OCI-LY3 (cell line): ENCODE results near the gene PTPRJ.
A peak's percentile ranks its signal among the peaks of the same experiment; 100 is the strongest.

ENCODE experiments used
- H2AFZ ChIP-seq: fragments of 200-600, 300-600 bp; shearing (Covaris generic); 2 replicates; pipeline ENCODE4 v1.6.0; 2014; ENCODE audit warnings: antibody characterized with exemption, low read depth, low read length
- H3K27ac ChIP-seq: fragments of 200-600, 300-600 bp; sonication (generic); 2 replicates; pipeline ENCODE4 v1.5.1; 2014; ENCODE audit warnings: mild to moderate bottlenecking, low read length, moderate library complexity, mixed read lengths
- H3K27me3 ChIP-seq: fragments of 200-600, 300-600 bp; sonication (generic); 2 replicates; pipeline ENCODE4 v1.6.1; 2014; ENCODE audit warnings: low read depth, low read length, mixed read lengths
- H3K36me3 ChIP-seq: fragments of 200-600, 300-600 bp; sonication (generic); replicated peaks from 2 replicates; pipeline ENCODE3; 2014; ENCODE audit warnings: low read depth, low read length, mixed read lengths
- H3K4me1 ChIP-seq: fragments of 300-600, 200-600 bp; sonication (generic); 2 replicates; pipeline ENCODE4 v1.6.1; 2014; ENCODE audit warnings: low read length, mixed read lengths
- H3K4me2 ChIP-seq: fragments of 200-600, 300-600 bp; sonication (generic); 2 replicates; pipeline ENCODE4 v1.6.1; 2014; ENCODE audit warnings: low read length, mixed read lengths
- H3K4me3 ChIP-seq: fragments of 300-600, 200-600 bp; sonication (generic); 2 replicates; pipeline ENCODE4 v1.5.1; 2014; ENCODE audit warnings: antibody characterized with exemption, mild to moderate bottlenecking, low read length, moderate library complexity
- H3K79me2 ChIP-seq: fragments of 300-600, 200-600 bp; shearing (Covaris generic); 2 replicates; pipeline ENCODE4 v1.6.1; 2014; ENCODE audit warnings: mild to moderate bottlenecking, low read length, mixed read lengths
- H3K9ac ChIP-seq: fragments of 300-600, 200-600 bp; shearing (Covaris generic); 2 replicates; pipeline ENCODE4 v1.6.0; 2014; ENCODE audit warnings: mild to moderate bottlenecking, low read length, moderate library complexity
- H3K9me3 ChIP-seq: fragments of 200-600, 300-600 bp; shearing (Covaris generic); 2 replicates; pipeline ENCODE4 v1.6.1; 2014; ENCODE audit warnings: low read length, mixed read lengths; ENCODE audit not compliant: insufficient read depth
- H4K20me1 ChIP-seq: fragments of 200-600, 300-600 bp; sonication (generic); 2 replicates; pipeline ENCODE4 v1.6.1; 2016; ENCODE audit warnings: low read length, mixed read lengths; ENCODE audit not compliant: insufficient read depth
- CTCF ChIP-seq: fragments of 200-600, 300-600 bp; sonication (generic); IDR thresholded peaks from 2 replicates; pipeline ENCODE4 v1.5.1; 2014; ENCODE audit warnings: antibody characterized with exemption, low read length, low read depth
- EZH2phosphoT487 ChIP-seq: fragments of 200-600 bp; shearing (Covaris generic); IDR thresholded peaks from 2 replicates; pipeline ENCODE4 v1.6.1; 2018; ENCODE audit warnings: antibody characterized with exemption, mixed run types, low read depth

PTPRJ gene

GRCh38 chr11:47940904-47941649 is 39.3 kb upstream of the PTPRJ start:
- Histone ChIP-seq H3K4me1 (peaks cover 18% of the 10 kb centered on the region), H3K27me3 (no peaks in the 10 kb centered on the region), H2AFZ (no peak overlapping the region), H3K9ac (no peak overlapping the region), H3K4me2 (no peak overlapping the region), H3K79me2 (no peaks in the 10 kb centered on the region), H3K9me3 (no peaks in the 10 kb centered on the region), H3K4me3 (no peak overlapping the region), H4K20me1 (no peaks in the 10 kb centered on the region), H3K36me3 (no peaks in the 10 kb centered on the region), H3K27ac (no peak overlapping the region)
- TF ChIP-seq EZH2phosphoT487 (no peak), CTCF (no peak)

GRCh38 chr11:47941907-47942558 is 38.3 kb upstream of the PTPRJ start:
- no peaks in the 10 kb centered on the region for H3K27me3 ChIP-seq
- peaks cover 18% of the 10 kb centered on the region for H3K4me1 ChIP-seq
- H3K9me3 ChIP-seq, result no peaks in the 10 kb centered on the region
- no peaks in the 10 kb centered on the region for H4K20me1 ChIP-seq
- no peak overlapping the region for H3K9ac ChIP-seq
- no peaks in the 10 kb centered on the region for H3K36me3 ChIP-seq
- H3K79me2 ChIP-seq, result no peaks in the 10 kb centered on the region
- H3K27ac ChIP-seq, result no peak overlapping the region
- H2AFZ ChIP-seq, result no peak overlapping the region
- TF ChIP-seq CTCF (no peak), EZH2phosphoT487 (no peak)
- peak overlapping the region; percentile 15 for H3K4me2 ChIP-seq
- H3K4me3 ChIP-seq, result no peak overlapping the region

GRCh38 chr11:47943721-47944586 is 36.4 kb upstream of the PTPRJ start:
- no peak overlapping the region for H3K4me3 ChIP-seq
- no peak overlapping the region for H3K9ac ChIP-seq
- H3K9me3 ChIP-seq, result no peaks in the 10 kb centered on the region
- peaks cover 21% of the 10 kb centered on the region for H3K4me1 ChIP-seq
- H2AFZ ChIP-seq, result no peak overlapping the region
- H4K20me1 ChIP-seq, result no peaks in the 10 kb centered on the region
- H3K27ac ChIP-seq, result no peak overlapping the region
- no peak overlapping the region for H3K4me2 ChIP-seq
- no peaks in the 10 kb centered on the region for H3K27me3 ChIP-seq
- no peak for TF ChIP-seq CTCF
- TF ChIP-seq EZH2phosphoT487, result no peak
- H3K79me2 ChIP-seq, result no peaks in the 10 kb centered on the region
- H3K36me3 ChIP-seq, result no peaks in the 10 kb centered on the region

DNA sequence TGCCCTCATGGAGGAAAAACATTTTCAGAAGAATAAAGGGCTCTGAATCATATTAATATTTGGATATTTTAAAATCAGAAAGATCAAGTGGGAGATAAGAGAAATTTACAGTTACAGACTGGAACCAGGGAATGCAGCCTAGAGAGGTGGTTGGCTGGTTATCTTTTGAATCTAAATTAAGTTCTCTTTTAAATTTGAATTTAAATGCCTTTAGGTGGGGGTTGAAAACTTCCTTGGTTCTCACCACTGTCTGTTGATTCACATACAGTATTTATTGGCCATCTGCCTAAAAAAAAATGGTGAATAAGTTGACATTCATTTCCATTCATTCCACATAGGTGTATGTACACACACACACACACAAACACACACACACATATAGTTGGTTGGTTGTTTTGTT is 35.7 kb upstream of the PTPRJ start:
- no peak overlapping the region for H3K27ac ChIP-seq
- H3K9me3 ChIP-seq, result no peaks in the 10 kb centered on the region
- H2AFZ ChIP-seq, result no peak overlapping the region
- no peak overlapping the region for H3K9ac ChIP-seq
- no peak overlapping the region for H3K4me2 ChIP-seq
- no peaks in the 10 kb centered on the region for H3K36me3 ChIP-seq
- no peaks in the 10 kb centered on the region for H4K20me1 ChIP-seq
- TF ChIP-seq EZH2phosphoT487, result no peak
- TF ChIP-seq CTCF, result no peak
- no peaks in the 10 kb centered on the region for H3K79me2 ChIP-seq
- no peak overlapping the region for H3K4me3 ChIP-seq
- H3K4me1 ChIP-seq, result peaks cover 23% of the 10 kb centered on the region
- H3K27me3 ChIP-seq, result no peaks in the 10 kb centered on the region
